ENCODE results near the gene FGF2.

GRCh38 chr4:122911588-122911987 lies 85.0 kb downstream of the FGF2 start:
- TF ChIP-seq, protein P1, sequence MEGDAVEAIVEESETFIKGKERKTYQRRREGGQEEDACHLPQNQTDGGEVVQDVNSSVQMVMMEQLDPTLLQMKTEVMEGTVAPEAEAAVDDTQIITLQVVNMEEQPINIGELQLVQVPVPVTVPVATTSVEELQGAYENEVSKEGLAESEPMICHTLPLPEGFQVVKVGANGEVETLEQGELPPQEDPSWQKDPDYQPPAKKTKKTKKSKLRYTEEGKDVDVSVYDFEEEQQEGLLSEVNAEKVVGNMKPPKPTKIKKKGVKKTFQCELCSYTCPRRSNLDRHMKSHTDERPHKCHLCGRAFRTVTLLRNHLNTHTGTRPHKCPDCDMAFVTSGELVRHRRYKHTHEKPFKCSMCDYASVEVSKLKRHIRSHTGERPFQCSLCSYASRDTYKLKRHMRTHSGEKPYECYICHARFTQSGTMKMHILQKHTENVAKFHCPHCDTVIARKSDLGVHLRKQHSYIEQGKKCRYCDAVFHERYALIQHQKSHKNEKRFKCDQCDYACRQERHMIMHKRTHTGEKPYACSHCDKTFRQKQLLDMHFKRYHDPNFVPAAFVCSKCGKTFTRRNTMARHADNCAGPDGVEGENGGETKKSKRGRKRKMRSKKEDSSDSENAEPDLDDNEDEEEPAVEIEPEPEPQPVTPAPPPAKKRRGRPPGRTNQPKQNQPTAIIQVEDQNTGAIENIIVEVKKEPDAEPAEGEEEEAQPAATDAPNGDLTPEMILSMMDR (IDR thresholded peaks at IDR 0.05) = no peak
- TF ChIP-seq POLR2AphosphoS5 (IDR thresholded peaks at IDR 0.05) (no peak), POLR2A (IDR thresholded peaks at IDR 0.05) (no peak), EP300 (IDR thresholded peaks at IDR 0.05) (no peak)
